Skeletal muscle tissue (tissue), 4 donors: ENCODE measurements around the gene PARP8. TPM values are rescaled to one million over a fixed set of nuclear protein-coding genes. Genes with fewer than 3 reads are reported as not detected.
"Not testable (repeated sequence)": the region's sequence is repeated elsewhere in the genome, so short reads cannot be mapped to it uniquely, and the experiment has no call there.

Experiments
- H3K27ac ChIP-seq: one replicate; pipeline ENCODE4 v1.7.0; 2013; ENCODE audit warnings: mild to moderate bottlenecking, low read depth, low read length, inconsistent platforms
- H3K27me3 ChIP-seq, 3 donors: one replicate each; pipeline ENCODE4 v1.7.0; 2013; ENCODE audit warnings: low read length in 3 of 3; ENCODE audit not compliant: control insufficient read depth in 3 of 3, insufficient read depth in 3 of 3
- H3K36me3 ChIP-seq, 3 donors: one replicate each; pipeline ENCODE4 v1.7.0; 2013; ENCODE audit warnings: low read length in 3 of 3; ENCODE audit not compliant: control insufficient read depth in 3 of 3, insufficient read depth in 3 of 3
- H3K4me1 ChIP-seq, 3 donors: one replicate each; pipeline ENCODE4 v1.7.0; 2013; ENCODE audit warnings: low read length in 3 of 3, mild to moderate bottlenecking in 3 of 3; ENCODE audit not compliant: control insufficient read depth in 3 of 3, insufficient read depth in 3 of 3
- H3K4me3 ChIP-seq, 3 donors: one replicate each; pipeline ENCODE4 v1.7.0; 2013; ENCODE audit warnings: low read length in 3 of 3
- H3K9ac ChIP-seq, 3 donors: one replicate each; pipeline ENCODE4 v1.7.0; 2013; ENCODE audit warnings: low read length in 3 of 3, mild to moderate bottlenecking in 3 of 3, moderate library complexity in 2 of 3, low read depth in 1 of 3
- H3K9me3 ChIP-seq, 3 donors: one replicate each; pipeline ENCODE4 v1.7.0; 2013; ENCODE audit warnings: low read length in 3 of 3; ENCODE audit not compliant: control insufficient read depth in 3 of 3
- total RNA-seq: library from RNA; depleted of rRNA; stranded (reverse); fragments of >200 nt; gene quantifications from one replicate; pipeline ENCODE4 v1.2.3, GENCODE V29; 2014
- donor health status: Osteomylitis.

PARP8 gene
- total RNA-seq, 1 donor from 2014 or later: 12.0 TPM

GRCh38 chr5:50679554-50679953 lies 13.1 kb downstream of the PARP8 start:
- H3K9me3 ChIP-seq, H3K9ac ChIP-seq, H3K4me1 ChIP-seq, H3K4me3 ChIP-seq, H3K27me3 ChIP-seq, H3K27ac ChIP-seq, H3K36me3 ChIP-seq: not testable (repeated sequence)

- no peaks in the 10 kb centered on the region for H3K4me1 ChIP-seq
- H3K36me3 ChIP-seq: no peaks in the 10 kb centered on the region
- H3K27me3 ChIP-seq: no peaks in the 10 kb centered on the region
- no peak overlapping the region for H3K27ac ChIP-seq
- H3K9ac ChIP-seq: no peak overlapping the region
- H3K4me3 ChIP-seq: no peak overlapping the region
- H3K9me3 ChIP-seq: no peaks in the 10 kb centered on the region
These were observed 18.3 kb downstream of the PARP8 start for GRCh38 chr5:50684721-50685120.

GRCh38 chr5:50687548-50687947 lies 21.1 kb downstream of the PARP8 start:
- Histone ChIP-seq H3K9me3 (no peaks in the 10 kb centered on the region), H3K9ac (no peak overlapping the region), H3K36me3 (no peaks in the 10 kb centered on the region), H3K4me1 (no peaks in the 10 kb centered on the region), H3K27ac (no peak overlapping the region), H3K4me3 (no peak overlapping the region), H3K27me3 (no peaks in the 10 kb centered on the region)

- Histone ChIP-seq H3K36me3 (no peaks in the 10 kb centered on the region), H3K9me3 (no peaks in the 10 kb centered on the region), H3K27ac (no peak overlapping the region), H3K4me3 (no peak overlapping the region), H3K27me3 (no peaks in the 10 kb centered on the region), H3K4me1 (no peaks in the 10 kb centered on the region), H3K9ac (no peak overlapping the region)
These were observed 25.1 kb downstream of the PARP8 start for GRCh38 chr5:50691399-50692016.

GRCh38 chr5:50694027-50694590 lies 27.7 kb downstream of the PARP8 start:
- H3K27ac ChIP-seq: no peak overlapping the region
- no peaks in the 10 kb centered on the region for H3K9me3 ChIP-seq
- H3K27me3 ChIP-seq: no peaks in the 10 kb centered on the region
- H3K9ac ChIP-seq: no peak overlapping the region
- no peaks in the 10 kb centered on the region for H3K36me3 ChIP-seq
- no peaks in the 10 kb centered on the region for H3K4me1 ChIP-seq
- no peak overlapping the region for H3K4me3 ChIP-seq

GRCh38 chr5:50694626-50695025 lies 28.2 kb downstream of the PARP8 start:
- not testable (repeated sequence) for H3K4me3 ChIP-seq, H3K9ac ChIP-seq, H3K4me1 ChIP-seq, H3K27me3 ChIP-seq, H3K9me3 ChIP-seq, H3K27ac ChIP-seq, H3K36me3 ChIP-seq

GRCh38 chr5:50697739-50698138 lies 31.3 kb downstream of the PARP8 start:
- Histone ChIP-seq H3K27ac (no peak overlapping the region), H3K9ac (no peak overlapping the region), H3K4me1 (no peaks in the 10 kb centered on the region), H3K27me3 (no peaks in the 10 kb centered on the region), H3K4me3 (no peak overlapping the region), H3K9me3 (no peaks in the 10 kb centered on the region), H3K36me3 (no peaks in the 10 kb centered on the region)

GRCh38 chr5:50699737-50700136 lies 33.3 kb downstream of the PARP8 start:
- Histone ChIP-seq H3K27ac (no peak overlapping the region), H3K4me1 (no peaks in the 10 kb centered on the region), H3K36me3 (no peaks in the 10 kb centered on the region), H3K9ac (no peak overlapping the region), H3K27me3 (no peaks in the 10 kb centered on the region), H3K9me3 (no peaks in the 10 kb centered on the region), H3K4me3 (no peak overlapping the region)

GRCh38 chr5:50700706-50701105 lies 34.3 kb downstream of the PARP8 start:
- H3K9me3 ChIP-seq: no peaks in the 10 kb centered on the region
- H3K36me3 ChIP-seq: no peaks in the 10 kb centered on the region
- H3K27ac ChIP-seq: no peak overlapping the region
- H3K4me1 ChIP-seq: no peaks in the 10 kb centered on the region
- H3K9ac ChIP-seq: no peak overlapping the region
- H3K4me3 ChIP-seq: no peak overlapping the region
- no peaks in the 10 kb centered on the region for H3K27me3 ChIP-seq

GRCh38 chr5:50702615-50703366 lies 36.4 kb downstream of the PARP8 start:
- H3K9ac ChIP-seq: no peak overlapping the region
- H3K36me3 ChIP-seq: no peaks in the 10 kb centered on the region
- H3K9me3 ChIP-seq: no peaks in the 10 kb centered on the region
- no peaks in the 10 kb centered on the region for H3K4me1 ChIP-seq
- no peaks in the 10 kb centered on the region for H3K27me3 ChIP-seq
- H3K27ac ChIP-seq: no peak overlapping the region
- no peak overlapping the region for H3K4me3 ChIP-seq
